Mucosa of stomach (tissue), 1 donor: ENCODE data around the gene QSER1.
"Not testable (repeated sequence)": the region's sequence is repeated elsewhere in the genome, so short reads cannot be mapped to it uniquely, and the experiment has no call there.

Experiments used
- H3K27me3 ChIP-seq: one replicate; pipeline ENCODE4 v1.7.0; 2013; ENCODE audit warnings: mild to moderate bottlenecking, low read length; ENCODE audit not compliant: control insufficient read depth, insufficient read depth
- H3K36me3 ChIP-seq: one replicate; pipeline ENCODE4 v1.7.0; 2013; ENCODE audit warnings: low read length; ENCODE audit not compliant: control insufficient read depth, insufficient read depth
- H3K4me1 ChIP-seq: one replicate; pipeline ENCODE4 v1.7.0; 2013; ENCODE audit warnings: mild to moderate bottlenecking, low read length; ENCODE audit not compliant: control insufficient read depth, insufficient read depth
- H3K4me3 ChIP-seq: one replicate; pipeline ENCODE4 v1.7.0; 2013; ENCODE audit warnings: low read length
- H3K9ac ChIP-seq: one replicate; pipeline ENCODE4 v1.7.0; 2013; ENCODE audit warnings: mild to moderate bottlenecking, low read length, moderate library complexity
- H3K9me3 ChIP-seq: one replicate; pipeline ENCODE4 v1.7.0; 2013; ENCODE audit warnings: mild to moderate bottlenecking, low read length, moderate library complexity; ENCODE audit not compliant: control insufficient read depth
- donor health status: Pancreatic carcinoma.

QSER1 gene

DNA sequence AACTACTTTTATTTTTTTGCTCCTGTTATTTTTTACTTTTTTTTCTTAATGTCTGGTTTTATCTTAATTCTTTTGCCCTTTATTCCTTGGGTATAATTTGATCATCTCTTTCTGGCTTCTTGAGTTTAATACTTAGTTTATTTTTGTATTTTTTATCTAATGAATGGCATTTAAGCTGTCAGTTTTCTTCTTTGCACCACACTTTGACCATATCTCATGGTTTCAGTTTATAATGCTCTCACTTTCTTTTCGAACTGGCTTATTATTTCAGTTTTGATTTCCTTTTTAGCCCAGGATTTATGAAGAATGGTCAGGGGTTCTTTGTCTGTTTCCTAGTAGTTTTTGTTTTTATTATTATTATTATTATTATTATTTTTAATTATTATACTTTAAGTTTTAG lies 48.3 kb downstream of the QSER1 start:
- Histone ChIP-seq H3K4me3 (no peak overlapping the region), H3K36me3 (no peaks in the 10 kb centered on the region), H3K9ac (no peak overlapping the region)

DNA sequence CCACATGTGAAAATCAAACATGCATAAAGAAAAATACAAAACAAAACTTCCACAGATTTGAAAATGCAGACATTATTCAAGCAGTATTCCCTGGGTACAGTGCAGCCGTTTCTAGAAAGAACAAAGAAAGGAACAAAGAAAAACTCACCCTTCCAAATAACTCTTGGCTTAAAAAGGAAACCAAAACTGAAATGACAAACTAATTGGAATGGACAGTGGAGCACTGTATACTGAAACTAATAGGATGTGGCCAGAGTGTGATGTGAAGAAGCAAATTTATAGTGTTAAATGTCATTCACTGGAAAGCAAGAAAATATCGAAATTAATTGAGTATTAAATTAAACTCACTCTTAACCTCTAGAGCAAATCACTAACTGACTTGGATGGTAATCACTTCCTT lies 55.4 kb downstream of the QSER1 start:
- no peak overlapping the region for H3K9ac ChIP-seq
- H3K9me3 ChIP-seq, result no peaks in the 10 kb centered on the region
- H3K36me3 ChIP-seq, result no peaks in the 10 kb centered on the region
- no peaks in the 10 kb centered on the region for H3K4me1 ChIP-seq
- no peak overlapping the region for H3K4me3 ChIP-seq
- H3K27me3 ChIP-seq, result no peaks in the 10 kb centered on the region

More for the DNA sequence above, 48.3 kb downstream of the QSER1 start:
- Histone ChIP-seq H3K9me3 (no peaks in the 10 kb centered on the region), H3K4me1 (no peaks in the 10 kb centered on the region), H3K27me3 (no peaks in the 10 kb centered on the region)

DNA sequence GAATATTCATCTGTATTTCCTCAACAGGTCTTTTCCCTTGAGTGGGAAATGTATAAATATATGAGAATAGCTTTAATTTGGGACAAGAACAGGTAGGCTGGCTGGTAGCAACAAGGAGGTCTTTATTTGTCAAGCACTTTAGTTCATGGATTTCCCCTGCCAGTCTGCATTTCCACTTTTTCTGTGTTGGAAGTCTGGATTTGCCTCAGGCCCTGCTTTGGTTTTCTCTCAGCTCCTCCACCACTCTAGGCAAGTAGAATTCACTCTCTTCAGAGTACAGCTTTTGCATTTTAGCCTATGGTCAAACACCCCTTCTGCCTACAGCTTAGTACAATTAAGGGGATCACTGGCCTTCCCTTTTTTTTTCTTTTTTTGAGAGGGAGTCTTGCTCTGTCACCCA lies 57.1 kb downstream of the QSER1 start:
- Histone ChIP-seq H3K4me3 (no peak overlapping the region), H3K4me1 (no peaks in the 10 kb centered on the region), H3K36me3 (no peaks in the 10 kb centered on the region), H3K9ac (no peak overlapping the region), H3K9me3 (no peaks in the 10 kb centered on the region), H3K27me3 (no peaks in the 10 kb centered on the region)

DNA sequence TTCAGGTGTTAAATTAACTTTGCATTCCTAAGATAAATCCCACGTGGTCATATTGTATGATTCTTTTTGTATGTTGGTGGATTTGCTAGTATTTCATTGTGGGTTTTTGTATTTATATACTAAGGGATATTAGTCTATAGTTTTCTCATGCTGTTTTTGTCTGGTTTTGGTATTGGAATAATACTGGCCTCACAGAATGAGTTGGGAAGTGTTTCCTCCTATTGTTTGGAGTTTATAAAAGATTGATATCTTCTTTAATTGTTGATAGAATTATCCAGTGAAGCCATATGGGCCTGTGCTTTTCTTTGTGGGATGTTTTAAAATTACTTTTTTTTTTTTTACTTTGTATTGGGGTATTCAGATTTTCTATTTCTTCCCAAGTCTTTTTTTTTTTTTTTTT lies 59.8 kb downstream of the QSER1 start:
- no peaks in the 10 kb centered on the region for H3K36me3 ChIP-seq
- no peak overlapping the region for H3K4me3 ChIP-seq
- H3K4me1 ChIP-seq, result no peaks in the 10 kb centered on the region
- no peak overlapping the region for H3K9ac ChIP-seq
- no peaks in the 10 kb centered on the region for H3K9me3 ChIP-seq
- no peaks in the 10 kb centered on the region for H3K27me3 ChIP-seq

DNA sequence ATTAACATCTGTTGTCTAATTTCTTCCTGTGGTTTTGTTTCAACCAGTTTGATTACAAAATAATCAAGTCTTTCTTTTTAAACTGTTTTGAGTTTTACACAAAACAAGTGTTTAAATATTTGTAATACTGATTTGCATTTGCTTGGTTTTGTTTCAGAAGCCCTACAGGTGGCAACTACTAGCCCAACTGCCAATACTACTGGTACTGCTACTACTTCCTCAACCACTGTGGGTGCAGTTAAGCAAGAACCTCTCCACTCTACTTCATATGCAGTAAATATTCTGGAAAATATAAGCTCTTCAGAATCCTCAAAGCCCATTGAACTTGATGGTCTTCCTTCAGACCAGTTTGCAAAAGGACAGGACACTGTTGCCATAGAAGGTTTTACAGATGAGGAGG lies 61.1 kb downstream of the QSER1 start:
- no peaks in the 10 kb centered on the region for H3K36me3 ChIP-seq
- H3K27me3 ChIP-seq, result no peaks in the 10 kb centered on the region
- no peaks in the 10 kb centered on the region for H3K4me1 ChIP-seq
- H3K9me3 ChIP-seq, result no peaks in the 10 kb centered on the region
- H3K4me3 ChIP-seq, result no peak overlapping the region
- no peak overlapping the region for H3K9ac ChIP-seq

DNA sequence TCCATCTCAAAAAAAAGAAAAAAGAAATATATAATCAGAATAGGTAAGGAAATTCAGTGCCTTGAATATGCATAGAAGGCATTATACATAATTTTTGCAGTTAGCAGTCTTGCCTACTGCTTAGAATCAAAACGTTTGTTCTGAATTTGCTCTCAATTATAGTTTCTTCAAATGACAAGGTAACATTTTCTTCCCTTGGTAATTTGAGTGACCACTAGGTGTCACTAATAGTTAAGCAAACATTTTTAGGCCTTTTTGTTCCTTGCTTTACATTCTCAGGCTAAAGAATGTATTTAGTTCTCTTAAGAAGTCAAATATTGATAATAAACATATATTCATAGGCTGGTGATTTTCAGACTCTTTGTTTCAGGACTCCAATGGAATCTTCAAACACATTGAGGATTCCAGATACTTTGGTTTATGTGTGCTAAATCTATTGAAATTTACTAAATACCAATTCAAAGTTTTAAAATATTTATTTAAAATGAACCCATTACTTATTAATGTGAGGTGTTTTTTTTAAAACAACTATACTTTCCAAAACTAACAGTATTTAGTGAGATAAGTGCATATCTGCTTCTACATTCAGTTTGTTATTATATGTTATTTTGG lies 68.0 kb downstream of the QSER1 start:
- no peak overlapping the region for H3K4me3 ChIP-seq
- H3K27me3 ChIP-seq, result no peaks in the 10 kb centered on the region
- no peaks in the 10 kb centered on the region for H3K4me1 ChIP-seq
- H3K36me3 ChIP-seq, result no peaks in the 10 kb centered on the region
- H3K9ac ChIP-seq, result no peak overlapping the region
- H3K9me3 ChIP-seq, result no peaks in the 10 kb centered on the region

DNA sequence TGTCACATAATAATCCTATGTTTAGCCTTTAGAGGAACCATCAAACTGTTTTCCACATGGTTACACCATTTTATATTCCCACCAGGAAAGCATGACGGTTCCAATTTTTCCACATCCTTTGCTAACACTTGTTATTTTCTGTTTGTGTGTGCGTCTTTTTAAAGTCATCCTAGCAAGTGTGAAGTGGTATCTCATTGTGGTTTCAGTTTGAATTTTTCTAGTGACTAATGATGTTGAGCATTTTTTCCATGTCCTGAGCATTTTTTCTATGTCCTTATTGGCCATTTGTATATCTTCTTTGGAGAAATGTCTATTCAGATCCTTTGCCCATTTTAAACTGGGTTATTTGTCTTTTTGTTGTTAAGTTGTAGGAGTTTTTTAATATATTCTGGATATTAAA lies 69.4 kb downstream of the QSER1 start:
- H3K36me3 ChIP-seq, result no peaks in the 10 kb centered on the region
- no peaks in the 10 kb centered on the region for H3K27me3 ChIP-seq
- no peak overlapping the region for H3K4me3 ChIP-seq
- no peaks in the 10 kb centered on the region for H3K9me3 ChIP-seq
- H3K9ac ChIP-seq, result no peak overlapping the region
- no peaks in the 10 kb centered on the region for H3K4me1 ChIP-seq

DNA sequence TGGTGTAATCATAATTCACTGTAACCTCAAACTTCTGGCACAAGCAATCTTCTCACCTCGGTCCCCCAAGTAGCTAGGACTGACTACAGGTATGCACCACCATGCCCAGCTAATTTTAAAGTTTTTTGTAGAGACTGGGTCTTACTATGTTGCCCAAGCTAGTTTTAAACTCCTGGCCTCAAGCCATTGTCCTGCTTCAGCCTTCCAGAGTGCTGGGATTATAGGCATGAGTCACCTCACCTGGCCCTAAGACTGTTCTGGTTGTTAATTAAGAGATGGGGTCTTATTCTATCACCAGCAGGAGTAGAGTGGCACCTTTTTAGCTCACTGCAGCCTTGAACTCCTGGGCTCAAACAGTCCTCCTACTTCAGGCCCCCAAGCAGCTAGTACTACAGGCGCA lies 71.1 kb downstream of the QSER1 start:
- H3K9ac ChIP-seq, result no peak overlapping the region
- H3K36me3 ChIP-seq, result no peaks in the 10 kb centered on the region
- H3K9me3 ChIP-seq, result no peaks in the 10 kb centered on the region
- no peak overlapping the region for H3K4me3 ChIP-seq
- H3K27me3 ChIP-seq, result no peaks in the 10 kb centered on the region
- H3K4me1 ChIP-seq, result no peaks in the 10 kb centered on the region

DNA sequence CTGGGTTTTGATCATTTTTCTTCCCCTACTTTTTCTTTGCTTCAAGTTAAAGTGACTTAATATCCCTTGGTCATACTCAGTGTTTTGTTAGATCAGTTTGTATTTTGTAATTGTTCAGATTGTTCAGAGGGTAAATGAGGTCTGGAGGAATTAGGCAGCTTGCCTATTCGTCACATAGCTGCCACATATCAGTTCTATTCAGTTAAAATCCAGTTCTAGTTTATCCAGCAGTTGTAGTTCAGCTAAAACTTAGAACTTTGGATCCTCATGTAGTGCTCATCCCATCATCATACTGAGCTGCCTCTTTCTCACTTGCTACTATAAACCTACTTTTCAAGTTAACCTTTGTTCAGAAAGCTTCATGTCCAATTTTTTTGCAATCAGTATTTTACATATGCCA lies 75.9 kb downstream of the QSER1 start:
- H3K4me1 ChIP-seq, result no peaks in the 10 kb centered on the region
- no peaks in the 10 kb centered on the region for H3K27me3 ChIP-seq
- H3K4me3 ChIP-seq, result no peak overlapping the region
- H3K9ac ChIP-seq, result no peak overlapping the region
- H3K36me3 ChIP-seq, result no peaks in the 10 kb centered on the region
- H3K9me3 ChIP-seq, result no peaks in the 10 kb centered on the region

DNA sequence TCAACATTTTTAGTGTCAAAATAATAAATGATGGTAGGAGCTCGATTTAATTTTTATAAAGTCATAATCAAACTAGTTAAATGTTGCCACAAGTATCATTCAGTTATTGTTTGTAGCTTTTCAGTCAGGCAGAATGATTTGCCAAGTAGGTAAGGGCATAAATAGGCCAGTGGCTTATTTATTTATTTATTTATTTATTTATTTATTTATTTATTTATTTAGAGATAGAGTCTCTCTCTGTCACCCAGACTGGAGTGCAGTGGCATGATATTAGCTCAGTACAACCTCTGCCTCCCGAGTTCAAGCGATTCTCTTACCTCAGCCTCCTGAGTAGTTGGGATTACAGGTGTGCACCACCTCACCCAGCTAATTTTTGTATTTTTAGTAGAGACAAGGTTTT lies 79.6 kb downstream of the QSER1 start:
- H3K36me3 ChIP-seq, H3K4me1 ChIP-seq, H3K27me3 ChIP-seq, H3K9ac ChIP-seq, H3K4me3 ChIP-seq, H3K9me3 ChIP-seq: not testable (repeated sequence)

DNA sequence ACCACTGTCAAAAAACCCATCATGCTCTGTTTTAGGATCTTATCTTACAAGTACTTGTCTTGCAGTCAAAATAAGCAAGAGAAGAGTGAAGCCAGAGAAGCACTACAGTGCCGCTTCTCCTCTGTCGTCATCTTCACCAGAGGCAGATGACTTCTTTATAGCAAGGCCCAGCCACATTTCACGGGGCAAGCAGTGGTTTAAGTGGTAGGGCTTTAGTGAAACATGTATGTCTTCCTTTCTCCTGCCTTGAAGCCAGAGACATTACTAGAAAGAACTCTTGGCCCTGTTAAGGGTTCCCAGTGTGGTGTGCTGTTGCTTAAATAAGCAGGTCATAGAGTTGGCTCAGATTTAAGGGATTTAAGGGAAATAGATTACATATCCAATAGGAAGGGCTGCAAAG lies 80.2 kb downstream of the QSER1 start:
- no peaks in the 10 kb centered on the region for H3K9me3 ChIP-seq
- H3K4me1 ChIP-seq, result no peaks in the 10 kb centered on the region
- H3K9ac ChIP-seq, result no peak overlapping the region
- no peak overlapping the region for H3K4me3 ChIP-seq
- H3K36me3 ChIP-seq, result no peaks in the 10 kb centered on the region
- H3K27me3 ChIP-seq, result no peaks in the 10 kb centered on the region

DNA sequence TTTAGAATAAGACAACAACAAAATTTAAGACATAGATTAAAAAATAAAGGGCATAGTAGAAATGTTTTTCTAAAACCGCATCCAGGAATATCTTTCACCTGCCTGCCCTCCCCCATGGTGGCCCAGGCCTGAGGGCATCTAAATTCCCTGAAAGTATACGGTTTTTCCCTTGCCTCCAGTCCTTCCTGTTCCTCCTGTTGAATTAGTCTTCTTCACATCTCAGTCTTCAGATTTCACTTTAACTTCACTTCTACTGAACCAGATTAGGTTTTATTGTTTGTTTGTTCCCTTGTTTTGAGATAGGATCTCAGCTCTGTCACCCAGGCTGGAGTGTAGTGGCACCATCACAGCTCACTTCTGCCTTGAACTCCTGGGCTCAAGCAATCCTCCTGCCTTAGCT lies 90.0 kb downstream of the QSER1 start:
- no peaks in the 10 kb centered on the region for H3K36me3 ChIP-seq
- H3K9ac ChIP-seq, result no peak overlapping the region
- H3K4me1 ChIP-seq, result no peaks in the 10 kb centered on the region
- no peaks in the 10 kb centered on the region for H3K27me3 ChIP-seq
- no peak overlapping the region for H3K4me3 ChIP-seq
- no peaks in the 10 kb centered on the region for H3K9me3 ChIP-seq

DNA sequence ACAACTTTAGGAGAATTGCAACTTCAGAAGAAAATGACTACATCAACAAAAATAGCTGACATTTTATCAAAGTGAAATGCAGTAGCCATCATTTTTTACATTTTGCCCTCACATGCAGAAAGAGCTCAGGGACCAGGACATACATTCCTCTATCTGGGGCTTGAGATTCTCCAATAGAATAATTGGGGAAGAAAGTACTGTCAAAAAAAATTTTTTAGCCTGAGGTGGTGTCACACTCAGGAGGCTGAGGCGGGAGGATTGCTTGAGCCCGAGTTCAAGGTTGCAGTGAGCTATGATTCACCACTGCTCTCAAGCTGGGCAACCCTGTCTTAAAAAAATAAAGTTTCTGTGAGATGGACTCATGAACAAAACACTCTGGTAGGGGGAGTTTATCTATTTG lies 90.9 kb downstream of the QSER1 start:
- no peaks in the 10 kb centered on the region for H3K9me3 ChIP-seq
- no peaks in the 10 kb centered on the region for H3K4me1 ChIP-seq
- H3K4me3 ChIP-seq, result no peak overlapping the region
- no peak overlapping the region for H3K9ac ChIP-seq
- H3K27me3 ChIP-seq, result no peaks in the 10 kb centered on the region
- no peaks in the 10 kb centered on the region for H3K36me3 ChIP-seq
